NT2/D1 (cell line): ENCODE data around the gene LGALS9C.
"Not testable (repeated sequence)": the region's sequence is repeated elsewhere in the genome, so short reads cannot be mapped to it uniquely, and the experiment has no call there.

Source experiments
- YY1 ChIP-seq: IDR thresholded peaks from 2 replicates; pipeline ENCODE4 v1.6.1; 2011; ENCODE audit not compliant: insufficient read length, insufficient read depth
- ZNF274 ChIP-seq: IDR thresholded peaks from 2 replicates; pipeline ENCODE4 v1.6.1; 2011; ENCODE audit warnings: mild to moderate bottlenecking, low read depth, low read length

DNA sequence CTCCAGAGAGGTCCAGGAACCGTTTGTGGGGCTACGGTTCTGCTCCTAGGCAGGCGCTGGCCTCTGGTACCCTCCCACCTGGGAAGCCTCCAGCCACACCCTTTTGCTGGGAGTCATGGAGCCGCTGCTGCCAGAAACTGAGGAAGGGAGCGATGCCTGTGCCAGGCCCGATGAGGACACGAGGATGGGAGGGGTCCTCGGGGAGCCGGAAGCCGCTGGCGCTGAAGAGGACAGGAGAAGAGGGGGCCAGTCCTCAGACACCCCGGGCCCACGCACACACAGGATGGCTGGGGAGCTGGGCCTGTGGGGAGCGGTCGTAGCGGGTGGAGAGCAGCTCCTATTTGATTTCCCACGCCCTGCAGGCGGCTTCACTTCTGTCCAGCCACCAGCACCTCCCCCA lies 24.2 kb downstream of the LGALS9C start:
- TF ChIP-seq ZNF274, YY1: not testable (repeated sequence)
